Right ventricle myocardium superior (tissue), 1 donor: ENCODE measurements around the gene ITGA2B. TPM values are rescaled to one million over a fixed set of nuclear protein-coding genes. Genes with fewer than 3 reads are reported as not detected.
A peak's percentile ranks its signal among the peaks of the same experiment; 100 is the strongest.
"Not testable (repeated sequence)": the region's sequence is repeated elsewhere in the genome, so short reads cannot be mapped to it uniquely, and the experiment has no call there.

Source experiments
- ATAC-seq: fragments of 200-7000 bp; cut with Tn5 transposase; one replicate; pipeline ENCODE4 v1.9.1; 2020; ENCODE audit warnings: mild to moderate bottlenecking; ENCODE audit not compliant: poor library complexity
- DNase-seq: peaks from one replicate; pipeline ENCODE4 v3.0.0-alpha.2; 2020
- intact Hi-C: fragments of 100-400 bp; cut with DNase I; formaldehyde crosslinking; loops from one replicate; pipeline ENCODE4 v1.11.2; 2022
- total RNA-seq: library from RNA; stranded (reverse); fragmentation: NEBNext Ultra II Directional; extraction: Animal tissue kit (Norgen Biotek cat#: 25700); gene quantifications from one replicate; pipeline ENCODE4 v1.2.1, GENCODE V29; 2021
- donor health status: DM: no; HTN: yes; CAD: no; lungs with severe emphysema.

The ITGA2B gene
- total RNA-seq, 1 donor from 2014 or later: 0.62 TPM

DNA sequence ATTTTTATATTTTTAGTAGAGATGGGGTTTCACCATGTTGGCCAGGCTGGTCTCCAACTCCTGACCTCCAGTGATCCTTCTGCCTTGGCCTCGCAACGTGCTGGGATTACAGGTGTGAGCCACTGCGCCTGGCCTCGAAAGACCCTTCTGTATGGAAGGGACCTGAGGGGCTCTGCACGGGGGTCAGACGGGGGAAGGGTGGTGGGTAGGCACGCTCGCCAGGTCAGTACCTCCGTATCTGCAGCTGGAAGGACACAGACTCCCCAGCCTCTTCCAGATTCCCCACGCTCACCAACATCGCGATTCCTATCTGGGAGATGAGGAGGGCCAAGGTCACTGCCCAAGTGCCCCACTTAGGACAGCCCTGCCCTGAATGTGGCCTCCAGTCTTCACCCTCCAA, 12.7 kb downstream of the ITGA2B start:
- DNase-seq (no peak), ATAC-seq (no peak)
- intact Hi-C loops: no loop called here

GRCh38 chr17:44376124-44376523, 13.3 kb downstream of the ITGA2B start:
- DNase-seq: peak; percentile 81
- peak; percentile 86 for ATAC-seq
- intact Hi-C loops: no loop called here

- intact Hi-C loops: no loop called here
- DNase-seq (no peak), ATAC-seq (peak; percentile 21)
Measured at GRCh38 chr17:44375196-44376017, 14.0 kb downstream of the ITGA2B start.

DNA sequence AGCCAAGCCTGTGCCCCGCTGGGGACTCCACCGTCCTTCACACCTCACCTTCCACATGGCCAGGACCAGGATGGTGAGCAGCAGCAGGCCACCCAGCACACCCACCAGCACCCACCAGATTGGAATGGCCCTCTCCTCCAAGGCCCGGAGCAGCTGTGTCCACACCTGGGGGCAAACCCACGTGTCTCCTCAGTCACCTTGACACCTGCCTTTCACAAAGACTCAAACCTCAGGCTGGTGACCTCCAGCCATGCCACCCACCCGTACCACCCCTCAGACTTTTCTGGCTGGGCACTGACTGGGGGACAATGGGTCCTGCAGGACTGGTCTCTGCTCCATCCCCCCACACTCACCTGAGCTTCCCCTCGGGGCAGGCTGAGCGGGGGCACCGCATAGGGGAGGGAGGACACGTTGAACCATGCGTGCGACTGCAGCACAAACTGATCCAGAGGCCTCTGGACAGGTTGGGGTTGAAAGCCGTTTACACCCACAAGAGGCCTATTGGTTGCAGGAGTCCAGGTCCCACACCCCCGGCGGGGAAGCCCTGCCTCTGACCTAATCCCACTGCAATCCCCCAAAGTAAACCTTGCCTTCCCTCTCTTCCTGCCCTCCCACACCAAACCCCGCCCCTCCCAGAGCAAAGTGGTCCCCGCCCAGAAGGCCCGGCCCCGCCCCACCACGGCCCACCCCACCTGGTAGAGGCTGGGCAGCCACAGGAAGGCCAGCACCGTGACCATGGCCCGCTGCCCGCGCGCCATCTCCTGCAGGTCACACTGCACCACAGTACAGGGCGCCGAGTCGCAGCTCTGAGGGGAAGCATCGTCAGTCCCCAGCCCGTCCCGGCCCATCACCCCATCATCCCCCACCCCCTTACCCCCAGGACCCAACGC, 14.9 kb downstream of the ITGA2B start:
- no peak for DNase-seq
- ATAC-seq: peak; percentile 20
- intact Hi-C loops: no loop called here

GRCh38 chr17:44372036-44372435, 17.4 kb downstream of the ITGA2B start:
- no peak for DNase-seq
- intact Hi-C loops: no loop called here
- ATAC-seq: no peak

- DNase-seq, intact Hi-C loops, ATAC-seq: not testable (repeated sequence)
Measured at GRCh38 chr17:44369414-44370023, 19.9 kb downstream of the ITGA2B start.

DNA sequence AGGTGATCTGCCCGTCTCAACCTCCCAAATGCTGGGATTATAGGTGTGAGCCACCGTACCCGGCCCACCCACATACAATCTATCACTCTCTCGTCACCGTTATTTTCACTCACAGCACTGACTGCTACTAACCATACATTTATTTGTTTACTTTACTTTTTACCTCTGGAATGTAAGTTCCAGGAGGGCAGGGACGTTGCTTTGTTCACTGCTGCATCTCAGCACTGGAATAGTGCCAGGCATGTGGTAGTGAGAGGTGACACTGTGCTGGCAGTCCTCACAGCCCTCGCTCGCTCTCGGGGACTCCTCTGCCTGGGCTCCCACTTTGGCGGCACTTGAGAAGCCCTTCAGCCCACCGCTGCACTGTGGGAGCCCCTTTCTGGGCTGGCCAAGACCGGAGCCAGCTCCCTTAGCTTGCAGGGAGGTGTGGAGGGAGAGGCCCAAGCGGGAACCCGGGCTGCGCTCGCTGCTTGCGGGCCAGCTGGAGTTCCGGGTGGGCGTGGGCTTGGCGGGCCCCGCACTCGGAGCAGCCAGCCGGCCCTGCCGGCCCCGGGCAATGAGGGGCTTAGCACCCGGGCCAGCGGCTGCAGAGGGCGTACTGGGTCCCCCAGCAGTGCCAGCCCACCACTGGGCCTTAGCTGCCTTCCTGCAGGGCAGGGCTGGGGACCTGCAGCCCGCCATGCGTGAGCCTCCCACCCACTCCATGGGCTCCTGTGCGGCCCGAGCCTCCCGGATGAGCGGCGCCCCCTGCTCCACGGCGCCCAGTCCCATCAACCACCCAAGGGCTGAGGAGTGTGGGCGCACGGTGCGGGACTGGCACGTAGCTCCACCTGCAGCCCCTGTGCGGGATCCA, 20.8 kb downstream of the ITGA2B start:
- ATAC-seq, intact Hi-C loops, DNase-seq: not testable (repeated sequence)

DNA sequence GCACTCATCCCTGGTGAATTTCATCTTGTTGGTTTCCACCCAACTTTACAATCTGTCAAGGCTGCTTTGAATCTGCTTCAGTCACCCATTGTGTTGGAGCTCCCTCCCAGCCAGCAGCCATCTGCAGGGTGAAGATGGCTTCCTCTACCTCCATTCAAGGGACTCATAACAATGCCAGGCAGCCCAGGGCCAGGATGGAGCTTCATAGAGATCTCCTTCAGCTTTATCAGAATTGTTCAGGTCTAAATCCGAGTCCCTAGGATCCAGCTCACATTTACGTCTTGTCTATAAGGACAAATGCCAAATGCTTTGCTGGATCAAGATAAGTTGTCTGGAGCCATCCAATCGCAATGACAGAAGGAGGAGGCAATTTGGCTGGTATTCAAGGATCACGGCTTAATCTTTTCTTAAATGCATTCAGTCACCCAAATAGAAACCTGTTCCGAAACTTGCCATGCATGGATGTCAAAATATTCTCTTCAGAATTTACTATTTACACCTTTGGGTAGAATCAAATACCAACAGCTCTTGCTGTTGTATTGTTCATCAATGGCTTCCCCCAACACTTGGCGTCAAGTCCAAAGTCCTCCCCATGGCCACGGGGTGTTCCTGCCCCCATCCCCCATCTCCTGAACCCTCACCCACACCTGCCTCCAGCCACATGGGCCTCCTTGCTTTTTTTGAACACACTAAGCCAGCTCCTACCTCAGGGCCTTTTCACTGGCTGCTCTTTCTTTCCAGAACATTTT, 22.0 kb downstream of the ITGA2B start:
- ATAC-seq (no peak), DNase-seq (no peak)
- intact Hi-C loops: no loop called here

DNA sequence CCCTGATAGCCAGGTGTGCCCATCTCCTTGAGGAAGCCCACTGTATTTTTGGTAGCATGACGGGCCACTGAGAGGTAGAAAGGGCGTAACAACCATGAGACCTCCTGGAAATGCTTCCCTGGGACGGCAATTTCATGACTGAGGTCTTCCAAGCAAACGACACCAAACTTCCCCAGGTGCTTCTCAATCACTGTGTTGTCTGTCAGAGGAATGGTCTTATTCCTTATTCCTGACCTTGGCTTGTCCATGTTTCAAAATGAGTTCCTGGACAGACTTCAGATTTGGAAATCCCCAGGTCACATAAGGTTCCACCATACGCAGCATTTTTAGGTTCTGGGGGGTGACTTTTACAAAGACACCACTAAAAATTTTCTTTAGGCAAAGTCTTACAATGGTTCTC, 24.4 kb downstream of the ITGA2B start:
- ATAC-seq, intact Hi-C loops: not testable (repeated sequence)

GRCh38 chr17:44363613-44364159, 25.8 kb downstream of the ITGA2B start, which contains the start of gene FAM171A2:
Gene FAM171A2 (minus strand): TSS chr17:44363853. CDS start chr17:44363714, 139 bp downstream.
- intact Hi-C loops: no loop called here
- ATAC-seq (peak; percentile 95), DNase-seq (peak; percentile 79)

More for the DNA sequence above, 24.4 kb downstream of the ITGA2B start:
- not testable (repeated sequence) for DNase-seq

DNA sequence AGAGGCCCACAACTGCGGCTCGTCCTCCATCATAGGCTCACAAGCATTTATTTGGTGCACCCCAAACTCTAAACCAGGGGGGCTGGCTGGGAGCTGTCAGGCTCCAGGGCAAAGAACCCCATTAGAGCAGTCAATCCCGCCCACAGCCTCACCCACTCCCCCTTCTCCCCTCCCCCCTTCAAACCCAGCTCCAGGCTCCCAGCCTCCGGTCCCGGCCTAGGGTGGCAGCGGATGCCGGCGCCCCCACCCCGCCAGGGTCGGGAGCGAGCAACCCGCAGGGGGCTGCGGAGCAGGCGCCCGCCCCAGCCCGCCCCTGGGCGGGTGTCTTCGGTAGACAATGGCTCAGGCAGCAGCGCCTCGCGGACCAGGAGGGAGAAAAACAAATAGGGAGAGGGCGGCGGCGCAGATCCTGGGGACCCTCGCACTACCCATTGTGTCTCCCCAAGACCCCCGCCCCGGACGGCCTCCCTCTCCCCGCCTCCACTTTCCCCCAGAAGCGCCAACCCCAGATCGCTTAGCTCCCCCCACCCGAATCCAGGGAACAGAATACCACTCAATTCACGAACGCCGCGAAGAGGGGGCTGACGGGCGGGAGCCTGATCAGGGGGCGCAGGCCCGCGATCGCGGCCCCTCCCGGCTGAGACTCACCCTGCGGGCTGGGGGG, 26.4 kb downstream of the ITGA2B start:
- intact Hi-C loops: no loop called here
- DNase-seq (no peak), ATAC-seq (peak; percentile 21)

DNA sequence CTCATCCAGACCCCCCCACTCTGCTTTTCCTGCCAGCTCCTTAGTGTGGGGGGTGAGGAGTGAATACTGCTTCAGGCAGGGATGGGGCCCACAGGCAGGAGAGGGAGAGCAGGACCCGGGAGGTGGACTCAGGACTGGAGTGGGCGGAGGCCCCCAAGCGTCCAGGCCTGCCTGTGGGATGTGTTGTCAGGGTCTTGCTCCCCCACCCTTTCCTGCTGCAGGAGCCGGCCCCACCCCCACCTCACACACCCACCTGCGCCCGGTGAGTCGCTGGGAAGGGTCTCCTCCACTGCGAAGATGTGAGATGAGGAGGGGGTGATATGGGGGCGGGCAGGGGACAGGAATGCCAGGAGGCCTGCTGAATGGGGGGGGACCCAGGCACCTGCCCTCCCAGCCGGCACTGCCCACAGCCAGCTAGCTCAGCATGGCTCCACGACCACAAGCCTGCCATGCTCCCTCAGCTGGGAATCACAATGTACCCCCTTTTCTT, 26.9 kb downstream of the ITGA2B start:
- no peak for ATAC-seq
- no peak for DNase-seq
- intact Hi-C loops: no loop called here

DNA sequence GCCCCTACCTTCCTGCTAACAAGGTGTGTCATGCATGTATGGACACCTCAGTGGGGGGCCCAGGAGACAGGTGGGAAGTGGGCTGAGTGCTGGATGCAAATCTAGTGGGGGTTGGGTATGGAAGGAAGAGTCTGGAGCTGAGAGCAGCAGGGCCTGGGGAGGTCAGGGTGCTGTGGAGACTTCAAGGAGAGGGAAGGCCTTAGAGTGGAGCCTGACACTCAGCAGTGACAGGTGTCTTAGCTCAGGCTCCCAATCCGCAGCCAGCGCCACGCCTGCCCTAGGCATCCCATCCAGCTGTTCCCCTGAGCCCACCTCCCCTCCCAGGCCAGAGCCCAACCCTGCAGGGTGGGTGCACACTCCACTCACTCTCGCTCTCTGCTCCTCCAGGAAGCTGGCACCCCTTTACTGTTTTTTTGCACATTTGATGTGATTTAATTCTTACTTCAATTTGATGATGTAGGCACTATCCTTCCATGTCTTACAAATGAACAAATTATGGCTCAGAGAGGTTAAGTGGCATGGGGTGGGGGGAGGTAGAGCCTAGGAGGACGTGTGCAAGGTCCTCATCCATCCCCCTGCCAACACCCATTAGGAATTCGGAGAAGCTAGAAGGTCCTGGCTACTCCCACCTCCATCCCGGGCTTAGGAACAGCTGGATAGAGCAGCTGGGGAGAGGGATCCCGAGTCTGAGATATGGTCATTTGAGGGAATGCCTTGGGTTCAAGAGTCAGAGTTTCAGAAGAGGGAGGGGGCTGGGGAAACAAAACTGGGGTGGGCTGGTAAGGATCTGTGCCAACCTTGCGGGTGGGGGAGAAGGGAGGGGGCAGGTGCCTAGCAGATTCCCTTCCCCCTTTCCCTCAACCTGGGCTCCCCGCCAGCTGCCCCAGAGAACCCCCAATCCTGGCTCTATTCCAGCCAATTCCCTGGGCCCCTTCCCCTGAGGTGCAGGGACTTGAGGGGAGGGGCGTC, 27.9 kb downstream of the ITGA2B start:
- intact Hi-C loops: no loop called here
- ATAC-seq (no peak), DNase-seq (no peak)

DNA sequence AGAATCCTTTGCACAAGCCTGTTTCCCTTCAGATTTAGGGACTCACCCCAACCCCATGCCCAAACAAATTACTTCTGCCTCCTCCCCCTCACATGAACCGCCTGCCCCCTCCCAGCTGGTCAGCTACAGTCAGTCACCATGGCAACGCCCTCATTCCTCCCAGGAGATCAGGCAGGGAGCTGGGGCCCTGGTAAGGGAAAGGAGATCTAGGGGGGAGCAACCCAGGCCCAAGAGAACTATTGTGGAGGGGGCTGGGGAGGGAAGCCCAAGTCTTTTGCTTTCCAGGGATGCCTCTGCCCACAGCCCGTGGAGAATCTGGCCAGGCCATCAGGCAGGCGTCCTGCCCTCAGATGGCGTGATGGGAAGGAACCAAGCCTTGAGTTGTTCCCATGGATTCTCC, 28.6 kb downstream of the ITGA2B start:
- ATAC-seq: no peak
- DNase-seq: no peak
- intact Hi-C loops: no loop called here

- ATAC-seq (no peak), DNase-seq (no peak)
- intact Hi-C loops: no loop called here
Measured at GRCh38 chr17:44360144-44360533, 29.3 kb downstream of the ITGA2B start.
